ENCODE results near the gene SLC22A5.
"Not testable (repeated sequence)": the region's sequence is repeated elsewhere in the genome, so short reads cannot be mapped to it uniquely, and the experiment has no call there.

GRCh38 chr5:132415516-132415915 lies 46.0 kb downstream of the SLC22A5 start:
- TF ChIP-seq CTCF (IDR thresholded peaks at IDR 0.05; ENCODE audit: poor library complexity); EZH2phosphoT487 (IDR thresholded peaks at IDR 0.05; ENCODE audit: low read depth, severe bottlenecking, unreplicated experiment): not testable (repeated sequence)

Measured in hepatocyte (in vitro differentiated cells).